HG02610 (cell line): ENCODE data around the gene CCDC13.

Experiments
- ATAC-seq: cut with Tn5 transposase; IDR thresholded peaks from one replicate; pipeline ENCODE4 v1.9.1; 2021; ENCODE audit warnings: mild to moderate bottlenecking, moderate library complexity; ENCODE audit not compliant: unreplicated experiment

CCDC13 gene

DNA sequence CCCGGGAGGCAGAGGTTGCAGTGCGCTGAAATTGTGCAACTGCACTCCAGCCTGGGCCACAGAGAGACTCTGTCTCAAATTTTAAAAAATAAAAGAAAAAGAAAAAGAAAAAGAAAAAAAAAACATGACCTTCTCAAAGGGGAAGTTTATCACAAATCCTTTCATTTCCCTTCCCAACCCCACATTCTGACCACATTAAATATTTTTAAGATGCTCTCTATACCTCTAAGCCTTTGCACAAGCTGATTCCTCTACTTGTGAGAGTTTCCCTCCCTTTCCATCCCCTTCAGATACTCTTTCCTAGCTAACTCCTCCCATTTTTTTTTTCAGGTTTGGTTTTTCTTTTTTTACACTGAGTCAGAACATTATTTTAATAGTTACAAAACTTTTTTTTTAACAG, 27.2 kb upstream of the CCDC13 start:
- ATAC-seq, result no peak

DNA sequence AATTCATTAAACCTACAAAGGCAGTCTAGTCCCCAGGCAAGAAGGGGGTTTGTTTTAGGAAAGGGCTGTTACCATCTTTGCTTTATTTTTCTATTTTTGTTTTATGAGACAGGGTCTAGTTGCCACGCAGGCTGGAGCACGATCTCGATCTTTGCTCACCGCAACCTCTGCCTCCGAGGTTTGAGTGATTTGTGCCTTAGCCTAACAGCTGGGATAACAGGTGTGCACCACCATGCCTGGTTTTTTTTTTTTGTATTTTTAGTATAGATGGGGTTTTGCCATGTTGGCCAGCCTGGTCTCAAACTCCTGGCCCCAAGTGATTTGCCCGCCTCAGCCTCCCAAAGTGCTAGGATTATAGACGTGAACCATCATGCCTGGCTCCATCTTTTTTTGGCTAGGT, 26.3 kb upstream of the CCDC13 start:
- no peak for ATAC-seq

DNA sequence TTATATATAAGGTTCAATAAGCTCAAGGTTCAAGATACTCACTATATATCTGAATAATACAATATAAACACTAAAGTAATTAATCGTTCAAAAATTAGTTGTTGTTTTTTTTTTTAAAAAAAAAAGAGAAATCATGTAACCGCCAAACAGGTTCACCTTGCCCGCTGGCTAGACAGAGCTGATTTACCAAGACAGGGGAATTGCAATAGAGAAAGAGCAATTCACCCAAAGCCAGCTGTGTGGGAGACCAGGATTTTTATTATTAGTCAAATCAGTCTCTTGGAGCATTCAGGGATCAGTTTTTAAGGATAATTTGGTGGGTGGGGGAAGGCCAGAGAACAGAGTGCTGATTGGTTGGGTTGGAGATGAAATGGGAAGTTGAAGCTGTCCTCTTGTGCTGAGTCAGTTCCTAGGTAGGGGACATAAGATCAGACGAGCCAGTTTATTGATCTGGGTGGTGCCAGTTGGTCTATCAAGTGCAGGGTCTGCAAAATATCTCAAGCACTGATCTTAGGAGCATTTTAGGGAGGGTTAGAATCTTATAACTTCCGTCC, 23.4 kb upstream of the CCDC13 start:
- ATAC-seq, result no peak

DNA sequence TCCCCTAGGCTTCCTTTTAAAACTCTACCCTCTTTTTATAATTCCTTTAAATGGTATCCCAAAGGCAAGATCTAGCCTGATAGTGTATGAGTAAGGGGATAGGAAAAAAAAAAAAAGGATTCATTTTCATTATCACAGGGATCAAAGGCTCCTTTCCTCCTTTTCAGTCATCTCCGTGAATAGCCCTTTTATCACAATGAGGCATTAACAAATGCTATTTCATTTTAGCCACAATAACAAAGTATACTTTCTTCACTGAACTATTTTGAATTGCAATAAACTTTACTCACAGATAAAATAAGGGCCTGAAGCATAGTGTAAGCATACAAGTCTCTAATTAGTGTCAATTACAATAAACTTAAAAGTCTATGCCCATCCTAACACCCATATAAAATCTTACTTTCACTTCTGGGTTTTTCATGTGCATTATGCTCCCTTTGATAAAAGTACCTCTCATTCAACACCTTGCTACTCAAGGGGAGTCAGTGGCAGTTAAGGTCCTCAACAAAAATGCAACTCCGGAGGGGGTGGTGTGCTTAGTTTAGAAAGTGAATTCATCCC, 22.6 kb upstream of the CCDC13 start:
- ATAC-seq, result no peak

DNA sequence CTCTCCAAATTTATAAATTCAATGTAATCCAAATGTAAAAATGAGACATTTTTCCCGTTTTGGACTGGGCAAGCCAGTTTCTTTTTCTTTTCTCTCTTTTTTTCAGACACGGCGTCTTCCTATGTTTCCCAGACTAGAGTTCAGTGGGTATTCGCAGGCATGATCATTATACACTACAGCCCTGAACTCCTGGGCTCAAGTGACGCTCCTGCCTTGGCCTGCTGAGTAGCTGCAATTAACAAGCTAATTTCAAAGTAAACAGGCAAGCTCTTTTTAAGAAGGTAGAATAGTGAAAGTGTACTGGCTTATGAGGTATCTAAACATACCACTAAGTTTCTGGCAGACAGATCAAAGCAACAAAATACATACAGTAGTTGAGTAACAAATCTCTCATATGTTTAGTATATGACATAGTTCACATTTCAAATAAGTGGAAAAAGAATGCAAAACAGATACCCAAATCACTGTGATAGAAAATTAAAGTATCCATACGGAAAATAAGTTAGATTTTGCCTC, 17.7 kb upstream of the CCDC13 start:
- ATAC-seq, result no peak

DNA sequence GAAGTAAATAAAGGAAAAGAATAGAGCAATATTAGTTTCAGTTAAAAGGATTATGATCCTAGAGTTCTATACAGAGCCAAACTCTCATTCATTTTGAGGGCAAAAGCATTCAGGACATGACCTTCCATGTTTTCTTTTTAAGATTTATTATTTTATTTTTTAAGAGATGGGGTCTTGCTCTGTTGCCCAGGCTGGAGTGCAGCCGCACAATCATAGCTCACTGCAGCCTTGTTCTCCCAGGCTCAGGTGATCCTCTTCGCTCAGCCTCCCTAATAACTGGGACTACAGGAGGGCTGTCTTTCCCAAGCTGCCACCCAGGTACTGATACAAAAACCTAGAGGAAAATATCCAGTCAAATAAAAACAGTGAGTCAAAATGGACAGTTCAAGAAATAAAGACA, 13.6 kb upstream of the CCDC13 start:
- no peak for ATAC-seq

DNA sequence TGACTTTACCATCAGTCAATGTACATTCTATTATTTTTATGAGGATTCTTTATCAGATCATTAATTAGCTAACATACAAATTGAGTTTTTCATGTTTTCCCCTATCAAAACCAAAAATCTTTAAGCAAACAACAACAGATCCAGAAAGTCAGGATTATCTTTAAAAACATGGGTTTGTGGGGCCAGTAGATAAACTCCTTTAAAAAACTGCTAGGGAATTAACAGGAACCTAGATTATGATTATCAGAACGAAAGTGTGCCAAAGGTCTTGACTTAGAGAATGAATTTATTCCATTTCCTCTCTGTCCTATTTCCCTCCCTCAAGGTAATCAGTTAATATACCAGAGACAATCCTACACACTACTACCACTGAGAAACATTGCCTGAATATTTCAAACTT, 13.2 kb upstream of the CCDC13 start:
- no peak for ATAC-seq

DNA sequence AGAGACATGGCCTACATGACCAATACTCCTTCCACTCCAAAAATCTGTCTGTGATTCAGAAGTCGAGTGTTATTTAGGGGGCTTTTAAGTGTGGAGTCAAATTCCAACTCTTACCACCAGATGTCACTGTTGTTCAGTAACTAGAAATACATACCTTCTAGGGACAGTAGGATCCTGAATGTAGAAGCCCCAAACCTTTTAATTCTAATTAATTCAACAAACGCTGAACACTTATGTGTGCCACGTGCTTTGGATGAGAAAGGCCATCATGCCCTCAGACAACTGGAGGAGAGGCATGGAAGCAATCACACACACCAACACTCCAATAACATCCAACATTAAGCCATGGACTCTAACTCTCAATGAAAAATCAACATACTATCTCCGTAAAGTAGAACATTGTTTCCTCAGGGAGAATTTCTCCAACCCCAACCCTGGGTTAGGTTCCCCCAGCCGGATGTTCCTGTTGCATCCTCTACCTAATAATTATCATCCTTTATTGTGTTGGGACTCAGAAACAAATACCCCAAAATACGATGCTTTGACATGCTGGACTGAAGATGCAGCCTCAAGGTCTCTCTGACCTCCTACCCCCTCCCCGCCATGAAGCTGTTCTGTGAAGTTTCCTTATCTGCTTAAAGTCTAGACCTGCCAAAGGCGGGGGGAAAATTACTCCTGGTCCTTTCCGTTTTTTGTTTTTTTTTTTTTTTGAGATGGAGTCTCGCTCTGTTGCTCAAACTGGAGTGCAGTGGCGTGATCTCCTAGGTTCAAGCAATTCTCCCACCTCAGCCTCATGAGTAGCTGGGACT, 8.0 kb upstream of the CCDC13 start:
- no peak for ATAC-seq

DNA sequence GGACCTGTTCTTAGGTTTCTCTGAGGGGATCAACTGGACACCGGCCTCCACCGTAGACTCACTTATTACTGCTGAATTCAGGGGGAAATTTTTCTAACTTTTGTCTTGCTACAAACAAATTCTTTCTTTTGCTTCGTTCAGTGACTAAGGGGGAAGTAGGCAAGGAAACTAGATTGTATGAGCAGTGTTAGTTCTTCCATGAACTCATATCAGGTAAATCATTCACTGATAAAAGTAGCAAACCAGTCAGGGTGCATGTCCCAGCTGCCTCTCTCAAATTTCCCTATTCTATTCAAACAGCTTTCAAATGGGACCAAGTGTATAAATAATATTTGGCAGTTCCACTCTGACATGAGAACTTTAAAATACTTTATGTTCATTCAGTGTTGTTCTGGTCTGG, 7.3 kb upstream of the CCDC13 start:
- no peak for ATAC-seq

DNA sequence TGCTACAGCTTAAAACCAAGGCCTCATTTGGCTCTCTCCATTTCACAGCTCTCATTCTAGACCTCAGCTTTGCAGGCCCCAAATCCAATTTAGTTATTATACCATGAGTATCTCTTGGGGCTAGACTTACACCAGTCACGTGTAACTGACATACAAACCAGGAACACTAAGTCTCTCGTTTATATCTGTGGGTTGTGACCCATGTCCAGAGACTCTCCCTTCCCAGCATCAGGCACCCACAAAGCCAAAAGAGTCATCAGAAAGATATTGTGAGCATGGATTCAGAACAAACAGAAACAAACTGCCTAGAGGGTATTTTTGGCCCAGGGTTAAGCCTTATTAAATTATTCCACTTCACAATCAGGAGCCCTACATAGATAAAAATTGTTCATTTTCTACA, 5.6 kb upstream of the CCDC13 start:
- no peak for ATAC-seq

DNA sequence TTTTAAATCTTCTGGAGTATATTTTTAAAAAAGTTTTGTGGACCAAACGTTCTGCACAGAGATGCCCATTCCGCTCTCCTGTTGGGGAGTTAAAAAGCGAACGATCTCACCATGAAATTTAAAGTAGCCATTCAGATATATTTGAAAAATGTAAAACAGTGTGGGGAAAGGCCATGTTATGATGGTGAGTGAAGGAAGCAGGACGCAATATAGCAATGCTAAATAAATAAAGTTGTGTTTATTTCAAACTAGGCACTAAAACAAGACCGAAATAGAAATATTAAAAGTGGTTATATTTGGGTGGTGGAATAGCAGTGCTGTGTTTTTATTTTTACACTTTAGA, 327 bp upstream of the CCDC13 start:
- ATAC-seq, result peak; percentile 10

DNA sequence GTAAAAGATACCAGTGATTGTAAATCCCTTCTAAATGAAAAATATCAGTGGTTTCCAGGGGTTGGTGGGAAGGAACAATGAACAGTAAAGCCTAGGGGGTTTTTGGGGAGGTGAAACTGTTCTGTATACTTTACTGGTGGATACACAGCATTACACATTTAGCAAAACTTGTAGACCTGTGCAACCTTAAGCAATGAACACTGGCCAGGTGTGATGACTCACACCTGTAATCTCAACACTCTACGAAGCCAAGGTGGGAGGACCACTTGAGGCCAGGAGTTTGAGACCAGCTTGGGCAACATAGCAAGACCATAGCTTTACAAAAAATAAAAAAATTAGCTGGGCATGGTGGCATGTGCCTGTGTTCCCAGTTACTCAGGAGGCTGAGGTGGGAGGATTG, 1.8 kb downstream of the CCDC13 start:
- ATAC-seq, result no peak

DNA sequence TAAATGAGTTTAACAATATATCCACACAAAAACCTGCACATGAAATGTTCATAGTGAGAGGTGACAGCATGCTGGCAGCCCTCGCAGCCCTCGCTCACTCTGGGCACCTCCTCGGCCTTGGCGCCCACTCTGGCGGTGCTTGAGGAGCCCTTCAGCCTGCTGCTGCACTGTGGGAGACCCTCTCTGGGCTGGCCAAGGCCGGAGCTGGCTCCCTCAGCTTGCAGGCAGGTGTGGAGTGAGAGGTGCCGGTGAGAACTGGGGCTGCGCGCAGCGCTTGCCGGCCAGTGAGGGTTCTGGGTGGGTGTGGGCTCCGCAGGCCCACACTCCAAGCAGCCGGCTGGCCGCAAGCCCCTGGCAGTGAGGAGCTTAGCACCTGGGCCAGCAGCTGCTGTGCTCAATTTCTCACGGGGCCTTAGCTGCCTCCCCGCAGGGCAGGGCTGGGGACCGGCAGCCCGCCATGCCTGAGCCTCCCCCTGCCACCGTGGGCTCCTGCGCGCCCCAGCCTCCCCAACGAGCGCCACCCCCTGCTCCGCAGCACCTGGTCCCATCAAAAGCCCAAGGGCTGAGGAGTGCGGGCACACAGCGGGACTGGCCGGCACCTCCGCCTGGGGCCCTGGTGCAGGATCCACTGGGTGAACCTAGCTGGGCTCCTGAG, 3.4 kb downstream of the CCDC13 start:
- no peak for ATAC-seq

DNA sequence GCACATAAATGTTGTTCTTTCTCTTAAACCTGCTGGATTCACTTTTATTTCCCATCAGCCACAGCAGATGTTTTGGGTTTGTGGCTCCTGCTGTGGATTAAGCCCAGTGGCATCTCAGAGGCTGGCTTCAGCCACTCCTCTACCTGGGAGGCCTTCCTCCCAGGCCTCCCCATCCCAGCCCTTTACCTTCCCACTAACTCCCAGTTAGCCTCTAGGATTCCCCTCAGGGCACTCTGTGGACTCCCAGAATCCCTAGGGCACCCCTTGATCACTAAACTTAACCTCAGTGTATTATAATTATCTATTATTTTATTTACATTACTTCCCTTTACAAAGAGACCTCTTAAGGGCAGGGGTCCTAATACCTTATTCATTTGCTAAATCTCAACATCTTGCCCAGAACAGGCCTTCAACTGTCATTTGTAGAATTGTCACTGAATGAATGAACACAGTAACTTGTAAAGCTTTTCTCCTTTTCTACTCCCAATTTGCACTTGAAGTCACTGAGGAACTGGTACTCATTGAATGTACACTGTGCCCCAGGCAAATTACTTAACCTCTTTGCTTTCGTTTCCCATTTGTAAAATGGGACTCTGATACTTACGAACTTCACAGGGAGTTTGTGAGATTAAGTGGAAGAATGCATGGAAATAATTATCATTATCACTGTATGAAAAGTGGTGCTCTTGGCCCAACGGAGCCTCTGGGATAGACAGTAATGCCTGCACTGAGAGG, 8.3 kb downstream of the CCDC13 start:
- no peak for ATAC-seq

DNA sequence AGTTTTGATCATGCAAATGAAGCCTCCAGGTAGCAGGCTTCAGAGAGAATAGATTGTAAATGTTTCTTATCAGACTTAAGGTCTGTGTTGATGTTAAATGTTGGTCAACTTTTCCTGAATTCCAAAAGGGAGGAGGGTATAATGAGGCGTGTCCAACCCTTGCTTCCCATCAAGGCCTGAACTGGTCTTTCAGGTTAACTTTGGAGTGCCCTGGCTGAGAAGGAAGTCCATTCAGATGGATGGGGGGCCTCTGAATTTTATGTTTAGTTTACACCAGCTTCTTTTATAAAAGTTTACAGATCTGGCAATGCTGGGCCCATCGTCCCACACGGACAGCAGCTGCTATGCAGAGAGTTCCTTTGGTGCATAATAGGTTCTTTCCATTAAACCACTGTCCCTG, 8.9 kb downstream of the CCDC13 start:
- ATAC-seq, result no peak

DNA sequence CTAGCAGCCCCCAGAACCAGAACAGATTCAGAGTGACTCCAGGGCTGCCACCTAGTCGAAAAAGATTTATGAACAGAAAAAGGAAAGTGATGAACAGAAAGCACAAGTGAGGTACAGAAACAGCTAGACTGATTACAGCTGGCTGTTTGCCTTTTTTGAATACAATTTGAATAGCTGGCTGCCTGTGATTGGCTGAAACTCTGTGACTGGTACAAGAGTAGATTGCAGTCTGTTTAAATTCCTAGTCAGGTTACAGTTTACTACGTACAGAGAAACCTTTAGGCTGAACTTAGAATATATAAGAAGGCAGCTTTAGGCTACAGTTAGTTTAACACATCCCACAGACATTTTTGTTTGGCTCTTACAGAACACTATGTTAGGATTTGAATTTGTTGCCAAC, 10.0 kb downstream of the CCDC13 start:
- ATAC-seq, result no peak

DNA sequence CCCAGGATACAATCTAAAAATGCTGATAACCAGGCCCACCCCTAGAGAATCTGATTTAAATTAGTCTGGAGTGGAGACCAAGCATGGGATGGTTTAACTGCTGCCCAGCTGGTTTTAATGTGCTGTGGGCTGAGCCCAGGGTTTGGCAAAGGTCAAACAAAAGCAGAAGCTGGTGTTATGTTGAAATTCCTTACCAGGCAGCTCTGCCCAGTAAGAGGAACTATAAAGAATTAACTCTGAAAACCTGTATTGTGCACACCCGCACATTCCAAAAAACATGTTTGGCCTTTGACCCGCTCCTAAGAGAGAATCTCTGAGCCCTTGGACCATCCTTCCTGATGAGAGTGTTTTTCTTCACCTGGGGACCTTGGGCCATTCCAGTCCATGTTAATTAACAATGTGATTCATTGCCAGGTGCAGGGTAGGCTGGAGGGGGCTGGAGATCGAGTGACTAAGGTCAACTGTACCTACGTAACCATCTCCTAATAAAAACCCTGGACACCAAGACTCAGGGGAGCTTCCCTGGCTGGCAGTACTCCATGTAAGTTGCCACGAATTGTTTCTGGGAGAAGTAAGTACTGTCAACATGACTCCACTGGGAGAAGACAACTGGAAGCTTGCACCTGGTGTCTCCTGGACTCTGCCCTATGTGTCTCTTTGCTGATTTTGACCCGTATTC, 10.9 kb downstream of the CCDC13 start:
- ATAC-seq, result no peak

DNA sequence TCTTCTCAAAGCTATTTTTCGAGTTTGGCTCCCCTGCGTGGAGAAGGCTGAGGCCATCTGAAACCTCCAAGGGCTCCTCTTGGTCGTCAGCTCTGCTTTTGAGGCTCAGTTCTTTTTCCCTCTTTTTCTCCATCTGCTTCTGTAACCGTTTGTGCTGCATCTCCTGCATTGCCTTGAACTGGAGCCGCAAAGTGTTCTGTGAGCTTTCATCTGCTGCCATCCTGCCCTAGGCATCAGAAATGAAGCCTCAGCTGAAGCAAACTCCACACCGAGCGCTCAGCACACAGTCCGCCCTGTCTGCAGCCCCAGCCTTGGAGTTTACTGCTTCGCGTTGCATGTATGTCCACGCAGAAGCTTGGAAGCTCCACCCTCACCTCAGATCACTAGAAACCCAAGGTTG, 14.9 kb downstream of the CCDC13 start:
- ATAC-seq, result no peak

DNA sequence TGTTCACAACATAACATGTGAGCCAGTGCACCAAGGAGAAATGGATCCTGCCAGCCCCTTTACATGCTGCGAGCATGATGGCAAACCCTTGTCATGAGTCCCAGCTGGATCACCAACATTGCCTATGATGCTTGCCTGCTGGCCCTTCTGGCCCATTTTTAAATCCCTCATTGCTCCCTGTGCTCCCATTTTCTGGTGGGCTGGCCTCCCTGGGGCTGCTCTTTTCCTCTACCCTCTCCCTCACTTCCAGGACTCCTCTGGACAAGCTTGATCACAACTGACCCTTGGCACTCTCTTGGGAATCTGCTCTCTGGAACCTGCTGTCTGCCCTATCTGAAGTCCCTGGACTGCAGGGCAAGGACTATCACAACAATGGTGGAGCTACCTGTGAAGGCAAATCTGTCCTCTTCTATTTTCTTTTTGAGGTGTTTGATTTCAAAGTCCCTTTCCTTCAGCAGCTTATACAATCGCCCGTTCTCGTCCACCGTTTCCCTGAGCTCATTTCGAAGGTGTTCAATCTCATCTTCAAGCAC, 16.3 kb downstream of the CCDC13 start:
- no peak for ATAC-seq
